Measurements from ENCODE around the gene VIPR2.

Gene VIPR2

DNA sequence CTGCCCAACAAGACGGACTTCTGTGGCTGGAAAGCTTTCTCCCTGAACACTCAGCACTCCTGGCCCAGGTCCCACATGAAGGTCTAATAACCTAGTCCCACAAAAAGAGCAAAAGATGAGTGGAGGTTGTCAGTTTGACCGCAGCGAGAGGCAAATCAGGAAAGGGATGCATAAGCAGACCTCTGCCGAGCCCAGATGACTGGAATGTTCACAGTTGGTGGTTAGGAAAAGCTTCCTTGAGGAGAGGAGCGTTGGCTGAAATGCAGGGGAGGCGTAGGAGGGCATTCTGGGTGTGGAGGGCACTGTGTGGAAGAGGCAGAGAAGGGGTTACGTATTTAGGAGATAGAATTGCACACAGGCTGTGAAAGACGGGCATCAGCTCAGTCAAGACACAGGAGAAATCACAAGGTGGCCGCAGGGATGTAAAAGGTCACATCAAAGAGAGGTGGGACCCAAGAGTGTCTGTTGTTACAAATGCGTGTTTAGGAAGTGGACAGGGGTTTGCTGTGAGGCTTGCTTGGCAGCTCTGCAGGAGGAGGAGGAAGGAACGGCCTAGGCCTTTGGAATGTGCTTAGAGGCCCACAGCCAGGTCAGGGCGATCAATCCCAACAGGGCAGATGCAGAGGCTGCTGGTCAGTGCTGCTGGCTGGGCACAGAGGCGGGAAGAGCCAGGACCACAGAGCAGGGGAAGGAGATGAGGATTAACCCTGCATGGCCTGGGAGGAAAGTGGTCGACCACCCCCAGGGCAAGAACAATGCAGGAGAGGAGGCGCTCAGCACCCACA, 133.5 kb downstream of the VIPR2 start:
- Histone ChIP-seq H3K9me3 (no peaks in the 10 kb centered on the region), H3K4me3 (ENCODE audit: low read depth, low read length) (no peak overlapping the region), H3K36me3 (no peaks in the 10 kb centered on the region), H3K27me3 (no peaks in the 10 kb centered on the region), H3K4me1 (no peaks in the 10 kb centered on the region)
- no peak for DNase-seq
- TF ChIP-seq CTCF (IDR thresholded peaks at IDR 0.05; ENCODE audit: low read depth, low read length), result no peak

GRCh38 chr7:159010411-159010810, 134.3 kb downstream of the VIPR2 start:
- H3K9me3 ChIP-seq, result no peaks in the 10 kb centered on the region
- no peak for DNase-seq
- no peak for TF ChIP-seq CTCF (IDR thresholded peaks at IDR 0.05; ENCODE audit: low read depth, low read length)
- H3K4me3 ChIP-seq (ENCODE audit: low read depth, low read length), result no peak overlapping the region
- H3K27me3 ChIP-seq, result no peaks in the 10 kb centered on the region
- H3K4me1 ChIP-seq, result no peaks in the 10 kb centered on the region
- H3K36me3 ChIP-seq, result no peaks in the 10 kb centered on the region

DNA sequence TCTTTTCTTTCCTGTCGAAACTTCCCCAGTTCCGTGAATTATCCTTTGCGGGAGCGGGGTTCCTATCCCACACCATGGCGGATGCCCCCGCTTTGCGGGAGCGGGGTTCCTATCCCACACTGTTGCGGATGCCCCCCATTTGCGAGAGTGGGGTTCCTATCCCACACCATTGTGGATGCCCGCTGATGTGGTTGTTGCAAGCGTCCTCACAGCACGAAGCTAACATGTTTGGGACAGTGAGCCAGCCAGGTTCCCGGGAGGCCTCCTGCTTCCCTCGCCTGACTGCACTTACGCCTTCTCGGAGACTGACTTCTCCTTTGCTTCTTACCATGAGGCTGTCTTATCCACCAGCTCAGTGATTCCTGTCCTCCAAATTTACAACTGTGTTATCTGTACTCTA, 134.7 kb downstream of the VIPR2 start:
- no peak for TF ChIP-seq CTCF (IDR thresholded peaks at IDR 0.05; ENCODE audit: low read depth, low read length)
- Histone ChIP-seq H3K4me3 (ENCODE audit: low read depth, low read length) (no peak overlapping the region), H3K27me3 (no peaks in the 10 kb centered on the region), H3K9me3 (no peaks in the 10 kb centered on the region), H3K36me3 (no peaks in the 10 kb centered on the region), H3K4me1 (no peaks in the 10 kb centered on the region)
- DNase-seq, result no peak

GRCh38 chr7:159008417-159008816, 136.2 kb downstream of the VIPR2 start:
- no peaks in the 10 kb centered on the region for H3K27me3 ChIP-seq
- H3K9me3 ChIP-seq, result no peaks in the 10 kb centered on the region
- DNase-seq, result no peak
- TF ChIP-seq CTCF (IDR thresholded peaks at IDR 0.05; ENCODE audit: low read depth, low read length), result no peak
- no peak overlapping the region for H3K4me3 ChIP-seq (ENCODE audit: low read depth, low read length)
- no peaks in the 10 kb centered on the region for H3K36me3 ChIP-seq
- H3K4me1 ChIP-seq, result no peaks in the 10 kb centered on the region

GRCh38 chr7:159007996-159008389, 136.7 kb downstream of the VIPR2 start:
- Histone ChIP-seq H3K36me3 (no peaks in the 10 kb centered on the region), H3K9me3 (no peaks in the 10 kb centered on the region), H3K4me1 (no peaks in the 10 kb centered on the region), H3K4me3 (ENCODE audit: low read depth, low read length) (no peak overlapping the region), H3K27me3 (no peaks in the 10 kb centered on the region)
- TF ChIP-seq CTCF (IDR thresholded peaks at IDR 0.05; ENCODE audit: low read depth, low read length), result no peak
- DNase-seq, result no peak

GRCh38 chr7:159007364-159007995, 137.2 kb downstream of the VIPR2 start:
- no peak for DNase-seq
- no peak for TF ChIP-seq CTCF (IDR thresholded peaks at IDR 0.05; ENCODE audit: low read depth, low read length)
- Histone ChIP-seq H3K4me1 (no peaks in the 10 kb centered on the region), H3K9me3 (no peaks in the 10 kb centered on the region), H3K4me3 (ENCODE audit: low read depth, low read length) (no peak overlapping the region), H3K27me3 (no peaks in the 10 kb centered on the region), H3K36me3 (no peaks in the 10 kb centered on the region)

Data from BE2C (cell line).